Mucosa of descending colon (tissue), 3 donors: ENCODE data around the gene PPP6C. TPM values are rescaled to one million over a fixed set of nuclear protein-coding genes. Genes with fewer than 3 reads are reported as not detected.
"Not testable (repeated sequence)": the region's sequence is repeated elsewhere in the genome, so short reads cannot be mapped to it uniquely, and the experiment has no call there.

Experiments used
- ATAC-seq: fragments of 200-7000 bp; cut with Tn5 transposase; one replicate; pipeline ENCODE4 v1.9.1; 2020; ENCODE audit warnings: mild to moderate bottlenecking, moderate library complexity
- DNase-seq, 3 donors: peaks; one replicate each; pipeline ENCODE4 v3.0.0-alpha.2; 2020
- H3K36me3 ChIP-seq: fragments of 200-600 bp; one replicate; pipeline ENCODE4 v1.8.0; 2021; ENCODE audit warnings: low read depth, mild to moderate bottlenecking
- H3K4me1 ChIP-seq: fragments of 200-600 bp; one replicate; pipeline ENCODE4 v1.8.0; 2021; ENCODE audit warnings: low read depth, mild to moderate bottlenecking
- H3K4me3 ChIP-seq: fragments of 200-600 bp; one replicate; pipeline ENCODE4 v1.8.0; 2021; ENCODE audit warnings: mild to moderate bottlenecking
- H3K9me3 ChIP-seq: fragments of 200-600 bp; one replicate; pipeline ENCODE4 v1.8.0; 2021; ENCODE audit warnings: mild to moderate bottlenecking
- intact Hi-C, 2 donors: fragments of 100-400 bp; cut with DNase I in 1 of 2; cut with micrococcal nuclease in 1 of 2; formaldehyde crosslinking; loops; one replicate each; pipeline versions ENCODE4 v1.11.0 to v1.11.1; 2022; cut with DNase I, micrococcal nuclease
- long read RNA-seq, 2 donors: library from polyadenylated mRNA; unstranded; transcript quantifications; one replicate each; pipeline ENCODE4 v2.0.0, GENCODE V29; 2019 to 2021
- total RNA-seq, 3 donors: library from RNA; stranded (reverse); fragmentation: NEBNext Ultra II Directional in 2 of 3; extraction: Animal tissue kit (Norgen Biotek cat#: 25700) in 2 of 3; gene quantifications; one replicate each; pipeline versions ENCODE4 v1.2.1 to v1.2.4, GENCODE V29; 2021 to 2023
- TF ChIP-seq, protein P1 (sequence below): fragments of 200-600 bp; IDR thresholded peaks from one replicate; pipeline ENCODE4 v1.8.0; 2022; ENCODE audit warnings: antibody characterized with exemption, mild to moderate bottlenecking
- donor health status: DM: no; HTN: no; CAD: no; lungs with moderate emphysema.
- donor health status: DM: no; HTN: no; CAD: no.
- donor health status: DM: no; HTN: yes; CAD: no.

The PPP6C gene
- total RNA-seq = 10 to 100 TPM; 41.8 to 47.6 (median 45.4) TPM
- long read RNA-seq, donor 1, full-length matches to known transcripts = 40 of 49 reads
- long read RNA-seq, donor 1, partial matches to known transcripts = 3 of 49 reads
- long read RNA-seq, donor 1, other reads (novel, unspliced or antisense) = 6 of 49 reads
- long read RNA-seq, donor 2, full-length matches to known transcripts = 27 of 31 reads
- long read RNA-seq, donor 2, partial matches to known transcripts = 0 of 31 reads
- long read RNA-seq, donor 2, other reads (novel, unspliced or antisense) = 4 of 31 reads

- ATAC-seq = peak; percentile 99
- H3K36me3 ChIP-seq = no peaks in the 10 kb centered on the region
- peaks cover 40% of the 10 kb centered on the region for H3K4me1 ChIP-seq
- peak; percentile 97 to 99 (median 98) for DNase-seq
- intact Hi-C loops = no loop called here
- peak within 1 kb of the TSS; percentile 100 for H3K4me3 ChIP-seq
- H3K9me3 ChIP-seq = no peaks in the 10 kb centered on the region
- TF ChIP-seq, protein P1, sequence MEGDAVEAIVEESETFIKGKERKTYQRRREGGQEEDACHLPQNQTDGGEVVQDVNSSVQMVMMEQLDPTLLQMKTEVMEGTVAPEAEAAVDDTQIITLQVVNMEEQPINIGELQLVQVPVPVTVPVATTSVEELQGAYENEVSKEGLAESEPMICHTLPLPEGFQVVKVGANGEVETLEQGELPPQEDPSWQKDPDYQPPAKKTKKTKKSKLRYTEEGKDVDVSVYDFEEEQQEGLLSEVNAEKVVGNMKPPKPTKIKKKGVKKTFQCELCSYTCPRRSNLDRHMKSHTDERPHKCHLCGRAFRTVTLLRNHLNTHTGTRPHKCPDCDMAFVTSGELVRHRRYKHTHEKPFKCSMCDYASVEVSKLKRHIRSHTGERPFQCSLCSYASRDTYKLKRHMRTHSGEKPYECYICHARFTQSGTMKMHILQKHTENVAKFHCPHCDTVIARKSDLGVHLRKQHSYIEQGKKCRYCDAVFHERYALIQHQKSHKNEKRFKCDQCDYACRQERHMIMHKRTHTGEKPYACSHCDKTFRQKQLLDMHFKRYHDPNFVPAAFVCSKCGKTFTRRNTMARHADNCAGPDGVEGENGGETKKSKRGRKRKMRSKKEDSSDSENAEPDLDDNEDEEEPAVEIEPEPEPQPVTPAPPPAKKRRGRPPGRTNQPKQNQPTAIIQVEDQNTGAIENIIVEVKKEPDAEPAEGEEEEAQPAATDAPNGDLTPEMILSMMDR = peak; percentile 66
Observed at GRCh38 chr9:125189361-125190289, at the start of gene PPP6C. TSS of gene PPP6C (minus strand) at chr9:125189803. CDS start at chr9:125189718, 85 bp downstream.

DNA sequence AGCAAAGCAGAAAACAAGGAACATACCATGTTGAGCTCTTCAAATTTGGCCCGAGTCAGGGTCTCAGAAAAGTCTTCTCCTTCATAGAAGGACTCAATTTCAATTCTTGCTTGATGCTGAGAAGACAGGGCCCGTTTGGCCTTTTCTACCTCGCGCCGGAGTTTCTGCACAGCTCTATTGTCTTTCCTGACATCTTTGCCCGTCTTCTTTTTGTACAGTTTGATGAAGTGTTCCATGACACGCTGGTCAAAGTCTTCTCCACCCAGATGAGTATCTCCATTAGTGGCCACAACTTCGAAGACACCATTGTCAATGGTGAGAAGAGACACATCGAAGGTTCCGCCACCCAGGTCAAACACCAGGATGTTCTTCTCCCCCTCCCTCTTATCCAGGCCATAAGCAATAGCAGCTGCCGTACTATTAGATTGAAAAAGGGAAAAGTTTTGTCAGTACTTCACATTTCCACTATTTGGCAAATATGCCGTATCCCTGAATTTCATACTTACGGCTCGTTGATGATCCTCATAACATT, 49.4 kb upstream of the PPP6C start:
- Histone ChIP-seq H3K4me1 (peaks cover 35% of the 10 kb centered on the region), H3K36me3 (peaks cover 12% of the 10 kb centered on the region), H3K4me3 (no peak overlapping the region), H3K9me3 (no peaks in the 10 kb centered on the region)
- intact Hi-C loops = no loop called here
- DNase-seq (no peak), ATAC-seq (no peak)
- TF ChIP-seq, protein P1 = no peak

- Histone ChIP-seq H3K4me3 (no peak overlapping the region), H3K9me3 (no peaks in the 10 kb centered on the region), H3K4me1 (peaks cover 32% of the 10 kb centered on the region), H3K36me3 (peaks cover 12% of the 10 kb centered on the region)
- TF ChIP-seq, protein P1 = no peak
- no peak for DNase-seq
- no peak for ATAC-seq
- intact Hi-C loops = no loop called here
Observed at GRCh38 chr9:125238127-125238914, 48.7 kb upstream of the PPP6C start.

DNA sequence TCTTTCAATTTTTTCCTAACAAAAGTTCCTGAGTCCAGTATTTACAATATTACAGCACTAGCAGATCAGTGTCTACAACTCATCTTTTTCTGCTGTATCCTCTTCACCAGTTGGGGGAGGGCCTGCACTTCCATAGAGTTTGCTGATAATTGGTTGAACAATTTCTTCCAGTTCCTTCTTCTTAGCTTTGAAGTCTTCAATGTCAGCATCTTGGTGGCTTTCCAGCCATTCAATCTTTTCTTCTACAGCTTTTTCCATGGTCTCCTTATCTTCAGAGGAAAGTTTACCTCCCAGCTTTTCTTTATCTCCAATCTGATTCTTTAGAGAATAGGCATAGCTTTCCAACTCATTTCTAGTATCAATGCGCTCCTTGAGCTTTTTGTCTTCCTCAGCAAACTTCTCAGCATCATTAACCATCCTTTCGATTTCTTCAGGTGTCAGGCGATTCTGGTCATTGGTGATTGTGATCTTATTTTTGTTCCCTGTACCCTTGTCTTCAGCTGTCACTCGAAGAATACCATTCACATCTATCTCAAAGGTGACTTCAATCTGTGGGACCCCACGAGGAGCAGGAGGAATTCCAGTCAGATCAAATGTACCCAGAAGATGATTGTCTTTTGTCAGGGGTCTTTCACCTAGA, 47.0 kb upstream of the PPP6C start:
- H3K4me3 ChIP-seq, ATAC-seq, DNase-seq, H3K9me3 ChIP-seq, intact Hi-C loops: not testable (repeated sequence)
- Histone ChIP-seq H3K36me3 (peaks cover 12% of the 10 kb centered on the region), H3K4me1 (peaks cover 32% of the 10 kb centered on the region)

DNA sequence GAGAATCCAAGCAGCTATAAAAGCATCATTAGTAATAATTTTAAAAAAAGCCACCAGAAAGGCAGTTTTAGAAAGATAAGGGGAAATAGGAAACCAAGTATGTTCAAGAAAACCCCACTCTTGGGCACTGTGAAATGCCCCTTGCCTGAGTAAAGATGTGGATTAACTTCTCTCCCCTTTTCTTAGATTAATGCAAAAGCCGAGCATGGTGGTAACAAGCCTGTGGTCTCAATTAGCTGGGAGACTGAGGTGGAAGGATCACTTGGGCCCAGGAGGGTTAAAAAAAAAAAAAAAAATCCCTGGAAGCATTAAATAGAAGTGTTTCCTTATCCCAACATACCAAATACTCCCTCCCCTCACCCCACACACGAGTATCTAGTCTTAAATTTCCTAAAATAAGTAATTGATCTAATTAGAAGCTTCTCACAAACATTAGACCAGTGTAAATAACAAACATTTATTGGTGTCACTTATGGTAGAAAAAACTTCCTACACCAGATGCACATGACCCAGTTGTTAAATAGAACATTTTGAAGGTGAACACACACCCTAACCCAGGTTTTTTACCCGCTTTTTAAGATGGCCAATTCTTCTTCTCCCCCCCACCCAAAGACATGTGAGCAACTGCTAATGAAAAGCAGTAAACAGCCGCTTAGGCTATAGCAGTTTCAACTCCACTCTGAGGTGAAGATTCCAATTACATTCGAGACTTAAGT, 46.4 kb upstream of the PPP6C start:
- Histone ChIP-seq H3K4me3 (no peak overlapping the region), H3K36me3 (peaks cover 7% of the 10 kb centered on the region), H3K4me1 (peaks cover 32% of the 10 kb centered on the region), H3K9me3 (no peaks in the 10 kb centered on the region)
- DNase-seq = no peak
- TF ChIP-seq, protein P1 = no peak
- no peak for ATAC-seq
- intact Hi-C loops = no loop called here

DNA sequence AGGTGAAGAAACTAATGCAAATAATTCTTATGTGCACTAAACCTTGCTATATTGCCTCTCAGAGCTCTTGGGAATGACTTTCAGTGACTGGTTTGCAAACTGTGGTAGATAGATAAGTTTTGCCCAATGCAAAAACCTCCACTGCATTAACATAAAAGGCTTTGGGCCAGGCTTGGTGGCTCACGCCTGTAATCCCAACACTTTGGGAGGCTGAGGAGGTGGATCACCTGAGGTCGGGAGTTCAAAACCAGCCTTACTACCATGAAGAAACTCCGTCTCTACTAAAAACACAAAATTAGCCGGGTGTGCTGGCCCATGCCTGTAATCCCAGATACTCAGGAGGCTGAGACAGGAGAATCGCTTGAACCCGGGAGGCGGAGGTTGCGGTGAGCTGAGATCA, 44.5 kb upstream of the PPP6C start:
- H3K4me1 ChIP-seq = peaks cover 26% of the 10 kb centered on the region
- ATAC-seq, intact Hi-C loops, H3K4me3 ChIP-seq, DNase-seq, H3K9me3 ChIP-seq, H3K36me3 ChIP-seq: not testable (repeated sequence)
